H1 (cell line): Measurements from ENCODE around the gene FHIT. TPM values are rescaled to one million over a fixed set of nuclear protein-coding genes. Genes with fewer than 3 reads are reported as not detected.

Source experiments
- SRF ChIP-seq: IDR thresholded peaks from 2 replicates; pipeline ENCODE4 v1.6.1; 2011; ENCODE audit warnings: mild to moderate bottlenecking, low read depth, low read length, moderate library complexity
- TAF1 ChIP-seq: IDR thresholded peaks from 2 replicates; pipeline ENCODE4 v1.6.1; 2011; ENCODE audit warnings: mild to moderate bottlenecking, low read depth, low read length
- polyA plus RNA-seq, 7 experiments: library from polyadenylated mRNA; depleted of rRNA in 3 of 7; stranded (reverse) in 5 of 7; unstranded in 2 of 7; fragments of >200 nt in 5 of 7; fragments of 200-250 nt in 2 of 7; gene quantifications; 1 replicate in 5 of 7; 2 replicates in 1 of 7; 4 replicates in 1 of 7; pipeline versions ENCODE4 v1.2.1 to v1.2.3, GENCODE V29; 2011 to 2013; ENCODE audit warnings: missing spikeins in 2 of 7, mixed read lengths in 2 of 7
- total RNA-seq: library from RNA; stranded (reverse); fragmentation: NEBNext Ultra II Directional; extraction: Animal tissue kit (Norgen Biotek cat#: 25700); gene quantifications from 2 replicates; pipeline ENCODE4 v1.2.1, GENCODE V29; 2021

FHIT gene
- total and polyA plus RNA-seq, 2 of the 8 experiments (the other 6 are each of a cell fraction or from before 2014, with no cell fraction given): 1.2 to 3.2 TPM

- TF ChIP-seq TAF1 (no peak), SRF (no peak)
- TF ChIP-seq, all 59 proteins: peak for 0
Observed at GRCh38 chr3:60932170-60932569, 319.1 kb downstream of the FHIT start (continued).
